Gastroesophageal sphincter (tissue), 3 donors: Measurements from ENCODE around the gene KIF21A.

Experiments
- EP300 ChIP-seq: sonication (generic); formaldehyde crosslinking; IDR thresholded peaks from one replicate; pipeline ENCODE4 v1.6.1; 2017; ENCODE audit warnings: antibody characterized with exemption, mild to moderate bottlenecking
- POLR2A ChIP-seq, 2 donors: fragments of 450-650 bp; IDR thresholded peaks; one replicate each; pipeline ENCODE4 v1.6.1; 2017; ENCODE audit warnings: antibody characterized with exemption in 2 of 2, mild to moderate bottlenecking in 2 of 2, moderate library complexity in 1 of 2
- POLR2AphosphoS5 ChIP-seq: sonication (generic); formaldehyde crosslinking; IDR thresholded peaks from one replicate; pipeline ENCODE4 v1.6.1; 2017; ENCODE audit warnings: antibody characterized with exemption
- TF ChIP-seq, protein P1 (sequence below), 4 experiments: fragments of 200-600 bp in 2 of 4; fragments of 450-650 bp in 2 of 4; sonication (generic) in 1 of 4; IDR thresholded peaks; one replicate each; pipeline ENCODE4 v1.5.1; 2017 to 2019; ENCODE audit warnings: antibody characterized with exemption in 4 of 4, mild to moderate bottlenecking in 2 of 4, moderate library complexity in 2 of 4

DNA sequence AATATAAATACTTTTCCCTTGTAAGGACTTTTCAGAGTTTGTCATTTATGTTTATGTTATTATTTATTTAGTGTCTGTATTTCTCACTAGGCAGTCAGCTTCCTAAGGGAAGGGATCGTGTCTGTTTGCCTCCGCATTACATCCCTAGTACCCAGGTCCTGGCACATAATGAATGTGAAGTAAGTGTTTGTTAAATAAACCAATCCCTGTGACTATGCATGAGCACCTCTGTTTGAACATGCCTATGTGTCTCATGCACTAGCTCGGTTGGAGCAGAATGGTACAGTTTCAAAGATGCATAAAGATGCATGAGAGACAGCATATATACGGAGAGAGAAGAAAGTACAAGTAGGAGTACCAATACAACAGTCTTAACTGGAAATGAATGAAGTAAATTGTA, 99.3 kb downstream of the KIF21A start:
- TF ChIP-seq EP300 (no peak), POLR2A (IDR thresholded peaks at IDR 0.05) (no peak), POLR2AphosphoS5 (no peak)
- TF ChIP-seq, protein P1, sequence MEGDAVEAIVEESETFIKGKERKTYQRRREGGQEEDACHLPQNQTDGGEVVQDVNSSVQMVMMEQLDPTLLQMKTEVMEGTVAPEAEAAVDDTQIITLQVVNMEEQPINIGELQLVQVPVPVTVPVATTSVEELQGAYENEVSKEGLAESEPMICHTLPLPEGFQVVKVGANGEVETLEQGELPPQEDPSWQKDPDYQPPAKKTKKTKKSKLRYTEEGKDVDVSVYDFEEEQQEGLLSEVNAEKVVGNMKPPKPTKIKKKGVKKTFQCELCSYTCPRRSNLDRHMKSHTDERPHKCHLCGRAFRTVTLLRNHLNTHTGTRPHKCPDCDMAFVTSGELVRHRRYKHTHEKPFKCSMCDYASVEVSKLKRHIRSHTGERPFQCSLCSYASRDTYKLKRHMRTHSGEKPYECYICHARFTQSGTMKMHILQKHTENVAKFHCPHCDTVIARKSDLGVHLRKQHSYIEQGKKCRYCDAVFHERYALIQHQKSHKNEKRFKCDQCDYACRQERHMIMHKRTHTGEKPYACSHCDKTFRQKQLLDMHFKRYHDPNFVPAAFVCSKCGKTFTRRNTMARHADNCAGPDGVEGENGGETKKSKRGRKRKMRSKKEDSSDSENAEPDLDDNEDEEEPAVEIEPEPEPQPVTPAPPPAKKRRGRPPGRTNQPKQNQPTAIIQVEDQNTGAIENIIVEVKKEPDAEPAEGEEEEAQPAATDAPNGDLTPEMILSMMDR (IDR thresholded peaks at IDR 0.05), result no peak
